Hepatocyte (in vitro differentiated cells): Measurements from ENCODE around the gene PTPRT. TPM values are rescaled to one million over a fixed set of nuclear protein-coding genes. Genes with fewer than 3 reads are reported as not detected.

Source experiments
- DNase-seq: peaks from one replicate; pipeline ENCODE4 v3.0.0-alpha.2; 2016; ENCODE audit warnings: low spot score
- H2AFZ ChIP-seq: fragments of 200-600 bp; sonication (generic); 2 replicates; pipeline ENCODE4 v1.6.0; 2016; ENCODE audit warnings: antibody characterized with exemption, mild to moderate bottlenecking
- H3K27ac ChIP-seq: fragments of 200-600 bp; sonication (generic); 2 replicates; pipeline ENCODE4 v1.5.1; 2016; ENCODE audit warnings: mild to moderate bottlenecking
- H3K27me3 ChIP-seq: fragments of 200-600 bp; sonication (generic); 2 replicates; pipeline ENCODE4 v1.6.1; 2016
- H3K36me3 ChIP-seq: fragments of 200-600 bp; sonication (generic); replicated peaks from 2 replicates; pipeline ENCODE4 v1.5.1; 2016; ENCODE audit warnings: low read depth; ENCODE audit not compliant: insufficient read depth
- H3K4me1 ChIP-seq: fragments of 200-600 bp; sonication (generic); 2 replicates; pipeline ENCODE4 v1.5.1; 2016; ENCODE audit warnings: mild to moderate bottlenecking, moderate library complexity; ENCODE audit not compliant: insufficient read depth
- H3K4me2 ChIP-seq: fragments of 200-600 bp; sonication (generic); 2 replicates; pipeline ENCODE4 v1.6.0; 2016
- H3K4me3 ChIP-seq: fragments of 200-600 bp; sonication (generic); 2 replicates; pipeline ENCODE4 v1.5.1; 2016; ENCODE audit warnings: mild to moderate bottlenecking
- H3K79me2 ChIP-seq: fragments of 200-600 bp; sonication (generic); 2 replicates; pipeline ENCODE4 v1.6.0; 2017; ENCODE audit warnings: mild to moderate bottlenecking
- H3K9me2 ChIP-seq: fragments of 200-600 bp; sonication (generic); replicated peaks from 2 replicates; pipeline ENCODE4 v1.6.0; 2017; ENCODE audit warnings: mild to moderate bottlenecking; ENCODE audit not compliant: insufficient read depth
- H3K9me3 ChIP-seq: fragments of 200-600 bp; sonication (generic); 2 replicates; pipeline ENCODE4 v1.5.1; 2016; ENCODE audit warnings: low read depth, mild to moderate bottlenecking
- H4K20me1 ChIP-seq: fragments of 200-600 bp; sonication (generic); 2 replicates; pipeline ENCODE4 v1.6.0; 2016; ENCODE audit warnings: mild to moderate bottlenecking; ENCODE audit not compliant: insufficient read depth, poor library complexity, severe bottlenecking
- CTCF ChIP-seq: fragments of 200-600 bp; sonication (generic); IDR thresholded peaks from 2 replicates; pipeline ENCODE4 v1.5.1; 2016; ENCODE audit warnings: antibody characterized with exemption, mild to moderate bottlenecking; ENCODE audit not compliant: poor library complexity
- EZH2 ChIP-seq: fragments of 200-600 bp; sonication (generic); IDR thresholded peaks from 2 replicates; pipeline ENCODE4 v1.6.1; 2016; ENCODE audit warnings: antibody characterized with exemption, mild to moderate bottlenecking, borderline replicate concordance
- EZH2phosphoT487 ChIP-seq: fragments of 200-600 bp; sonication (generic); IDR thresholded peaks from one replicate; pipeline ENCODE4 v1.6.1; 2018; ENCODE audit warnings: antibody characterized with exemption, mild to moderate bottlenecking, low read depth, moderate library complexity; ENCODE audit not compliant: unreplicated experiment, severe bottlenecking
- WGBS: methylation state at CpG from one replicate; pipeline ENCODE4 v1.1.6; 2016; ENCODE audit warnings: low lambda C conversion rate; ENCODE audit errors: missing lambda C conversion rate; 5-methylcytosine and 5-hydroxymethylcytosine counted together
- polyA plus RNA-seq: library from polyadenylated mRNA; unstranded; fragments of >200 nt; fragmentation: Nextera tagmentation; extraction: Ambion mirVana; gene quantifications from 2 replicates; pipeline ENCODE4 v1.2.1, GENCODE V29; 2016
- total RNA-seq: library from RNA; depleted of rRNA; stranded (reverse); fragments of >200 nt; gene quantifications from 2 replicates; pipeline ENCODE4 v1.2.3, GENCODE V29; 2014

The PTPRT gene
- total and polyA plus RNA-seq, 2 experiments from 2014 or later = 0.47 to 0.83 TPM

GRCh38 chr20:42361402-42361970, 828.2 kb downstream of the PTPRT start:
- H3K79me2 ChIP-seq = no peaks in the 10 kb centered on the region
- no peaks in the 10 kb centered on the region for H3K9me3 ChIP-seq
- no peak for DNase-seq
- H3K36me3 ChIP-seq = no peaks in the 10 kb centered on the region
- no peak overlapping the region for H3K4me3 ChIP-seq
- H4K20me1 ChIP-seq = no peaks in the 10 kb centered on the region
- no peak overlapping the region for H3K4me2 ChIP-seq
- H2AFZ ChIP-seq = no peak overlapping the region
- H3K9me2 ChIP-seq = no peaks in the 10 kb centered on the region
- no peak for TF ChIP-seq CTCF
- no peak for TF ChIP-seq EZH2
- no peak for TF ChIP-seq EZH2phosphoT487
- no peak overlapping the region for H3K27ac ChIP-seq
- no peaks in the 10 kb centered on the region for H3K27me3 ChIP-seq
- 85% methylated on average over 6 of the region's 6 CpGs for WGBS
- H3K4me1 ChIP-seq = no peaks in the 10 kb centered on the region

- no peak for DNase-seq
- Histone ChIP-seq H3K4me1 (no peaks in the 10 kb centered on the region), H3K79me2 (no peaks in the 10 kb centered on the region), H3K9me2 (no peaks in the 10 kb centered on the region), H3K27me3 (no peaks in the 10 kb centered on the region), H3K9me3 (no peaks in the 10 kb centered on the region), H3K4me3 (no peak overlapping the region), H4K20me1 (no peaks in the 10 kb centered on the region), H3K36me3 (no peaks in the 10 kb centered on the region), H3K4me2 (no peak overlapping the region), H2AFZ (no peak overlapping the region), H3K27ac (no peak overlapping the region)
- no peak for TF ChIP-seq EZH2
- no peak for TF ChIP-seq EZH2phosphoT487
- TF ChIP-seq CTCF = no peak
- WGBS = 100% methylated on average over 1 of the region's 1 CpG
Observed at GRCh38 chr20:42360621-42361020, 829.1 kb downstream of the PTPRT start.

GRCh38 chr20:42359617-42360016, 830.1 kb downstream of the PTPRT start:
- Histone ChIP-seq H2AFZ (no peak overlapping the region), H3K79me2 (no peaks in the 10 kb centered on the region), H3K9me2 (no peaks in the 10 kb centered on the region), H3K27me3 (no peaks in the 10 kb centered on the region), H4K20me1 (no peaks in the 10 kb centered on the region), H3K36me3 (no peaks in the 10 kb centered on the region), H3K4me2 (no peak overlapping the region), H3K27ac (no peak overlapping the region), H3K4me3 (no peak overlapping the region), H3K9me3 (no peaks in the 10 kb centered on the region), H3K4me1 (no peaks in the 10 kb centered on the region)
- TF ChIP-seq EZH2phosphoT487 (no peak), EZH2 (no peak), CTCF (no peak)
- WGBS = 87% methylated on average over 10 of the region's 10 CpGs
- DNase-seq = no peak

- H3K36me3 ChIP-seq = no peaks in the 10 kb centered on the region
- DNase-seq = no peak
- no peaks in the 10 kb centered on the region for H3K79me2 ChIP-seq
- WGBS = 70% methylated on average over 6 of the region's 6 CpGs
- no peaks in the 10 kb centered on the region for H3K9me2 ChIP-seq
- no peak overlapping the region for H3K27ac ChIP-seq
- no peak overlapping the region for H2AFZ ChIP-seq
- H4K20me1 ChIP-seq = no peaks in the 10 kb centered on the region
- H3K9me3 ChIP-seq = no peaks in the 10 kb centered on the region
- H3K4me3 ChIP-seq = no peak overlapping the region
- H3K27me3 ChIP-seq = no peaks in the 10 kb centered on the region
- H3K4me1 ChIP-seq = no peaks in the 10 kb centered on the region
- TF ChIP-seq CTCF (no peak), EZH2 (no peak), EZH2phosphoT487 (no peak)
- no peak overlapping the region for H3K4me2 ChIP-seq
Observed at GRCh38 chr20:42352096-42352495, 837.6 kb downstream of the PTPRT start.
